NCI-H2107 (cell line): Measurements from ENCODE around the gene SLIT3.

Source experiments
- DNase-seq: peaks from one replicate; lab custom pipeline; 2025; lab: John Stamatoyannopoulos, UW

Gene SLIT3

DNA sequence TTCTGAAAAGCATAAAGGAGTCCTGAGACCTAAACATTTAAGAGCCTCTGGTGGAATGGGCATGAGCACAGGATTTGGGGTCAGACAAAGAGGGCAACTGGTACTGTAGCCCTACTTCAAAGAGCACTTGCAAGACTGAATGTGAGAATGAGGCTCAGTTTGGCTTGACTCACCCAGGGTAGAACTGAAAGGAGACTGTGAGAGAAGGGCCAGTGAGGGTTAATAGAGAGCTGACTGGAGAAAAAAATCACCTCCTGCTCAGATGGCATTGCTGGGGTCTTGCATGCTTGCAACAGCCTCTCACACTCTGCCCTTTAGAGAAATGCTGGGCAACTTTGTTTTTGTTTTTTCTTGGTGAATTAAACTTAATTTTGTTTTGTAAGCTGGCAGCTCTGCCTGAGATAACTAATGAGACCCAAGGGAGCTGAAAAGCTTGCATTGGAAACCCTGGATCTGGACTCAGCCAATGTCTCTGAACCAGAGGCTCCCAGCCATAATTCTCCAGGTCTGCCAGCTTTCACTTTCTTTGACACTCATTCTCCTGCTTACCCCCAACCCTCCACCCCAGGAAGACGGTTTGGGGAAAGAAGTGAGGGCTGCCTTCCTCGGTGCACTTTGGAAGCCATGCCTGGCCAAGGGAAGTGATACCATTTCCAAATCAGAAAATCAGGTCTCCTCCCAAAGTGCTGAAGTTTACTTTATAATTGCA is 560.7 kb downstream of the SLIT3 start:
- no peak for DNase-seq

GRCh38 chr5:168737066-168737465 is 563.9 kb downstream of the SLIT3 start:
- no peak for DNase-seq

- DNase-seq, result no peak
Observed at GRCh38 chr5:168736281-168736831, 564.6 kb downstream of the SLIT3 start.

DNA sequence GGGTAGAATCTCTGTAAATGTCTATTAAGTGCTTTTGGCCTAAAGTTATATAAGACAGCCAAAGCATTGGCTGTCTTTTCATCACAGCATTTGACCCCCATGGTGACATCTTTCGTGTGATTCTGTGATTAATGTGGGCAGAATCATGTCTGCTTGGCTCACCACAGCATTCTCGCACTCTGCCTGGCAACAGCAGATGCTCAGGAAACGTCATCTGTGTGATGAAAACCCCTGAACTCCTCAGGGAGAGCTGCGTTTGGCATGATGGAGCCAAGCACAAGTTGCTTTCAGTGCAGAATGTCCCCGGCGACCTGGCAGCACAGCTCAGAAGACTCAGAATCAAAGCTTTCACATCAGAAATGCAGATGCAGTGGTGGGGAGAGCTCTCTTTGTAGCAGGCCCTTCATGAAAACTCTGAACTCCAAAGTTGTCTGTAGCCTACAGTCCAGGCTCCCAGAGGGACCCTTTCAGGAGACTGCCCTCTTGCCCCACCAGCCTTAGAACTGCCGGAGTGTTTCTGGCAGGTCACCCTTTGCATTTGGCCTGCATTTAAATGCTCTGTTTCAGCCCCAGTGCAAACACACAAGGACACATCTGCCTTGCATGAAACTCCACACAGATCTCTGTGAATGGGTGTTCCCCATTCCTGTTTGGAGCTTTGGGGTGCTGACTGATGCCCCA is 566.2 kb downstream of the SLIT3 start:
- DNase-seq, result no peak

DNA sequence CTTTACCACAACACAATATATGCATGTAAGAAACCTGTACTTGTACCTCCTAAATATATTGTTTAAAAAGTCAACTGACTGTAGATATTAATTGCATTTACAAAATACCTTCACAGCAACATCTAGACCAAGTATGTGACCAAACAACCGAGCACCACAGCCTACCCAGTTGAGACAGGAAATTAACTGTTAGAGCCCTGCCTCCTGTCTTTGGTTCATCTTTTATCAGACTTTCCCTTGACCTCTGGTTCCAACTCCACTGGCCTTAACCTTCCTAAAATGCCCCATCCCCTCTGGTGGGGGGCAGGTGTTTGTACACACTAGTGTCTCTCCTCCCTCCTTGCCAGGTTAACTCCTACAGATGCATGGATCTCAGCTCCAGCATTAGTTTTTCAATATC is 566.8 kb downstream of the SLIT3 start:
- DNase-seq, result no peak

DNA sequence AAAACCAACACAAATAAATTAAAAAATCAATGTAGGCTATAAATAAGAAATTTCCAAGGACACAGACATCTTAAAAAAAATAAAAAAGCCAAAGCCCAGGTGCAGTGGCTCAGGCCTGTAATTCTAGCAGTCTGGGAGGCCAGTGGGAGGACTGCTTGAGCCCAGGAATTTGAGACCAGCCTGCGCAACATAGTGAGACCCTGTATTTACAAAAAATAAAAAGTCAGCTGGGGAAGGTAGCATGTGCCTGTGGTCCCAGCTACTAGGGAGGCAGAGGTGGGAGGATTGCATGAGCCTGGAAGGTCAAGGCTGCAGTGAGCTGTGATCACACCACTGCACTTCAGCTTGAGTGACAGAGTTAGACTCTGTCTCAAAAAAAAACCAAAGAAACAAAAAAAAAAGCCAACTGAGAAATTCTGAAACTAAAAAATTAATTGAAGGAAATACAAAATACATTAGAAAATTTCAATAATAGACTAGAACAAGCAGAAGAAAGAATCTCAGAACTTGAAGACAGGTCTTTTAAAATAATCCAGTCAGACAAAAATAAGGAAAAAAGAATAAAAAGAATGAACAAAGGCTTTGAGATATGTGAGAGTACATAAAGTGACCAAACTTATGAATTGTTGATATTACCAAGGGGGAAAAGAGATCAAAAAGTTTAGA is 572.3 kb downstream of the SLIT3 start:
- no peak for DNase-seq

GRCh38 chr5:168727547-168727946 is 573.4 kb downstream of the SLIT3 start:
- no peak for DNase-seq

GRCh38 chr5:168726342-168726741 is 574.6 kb downstream of the SLIT3 start:
- no peak for DNase-seq

DNA sequence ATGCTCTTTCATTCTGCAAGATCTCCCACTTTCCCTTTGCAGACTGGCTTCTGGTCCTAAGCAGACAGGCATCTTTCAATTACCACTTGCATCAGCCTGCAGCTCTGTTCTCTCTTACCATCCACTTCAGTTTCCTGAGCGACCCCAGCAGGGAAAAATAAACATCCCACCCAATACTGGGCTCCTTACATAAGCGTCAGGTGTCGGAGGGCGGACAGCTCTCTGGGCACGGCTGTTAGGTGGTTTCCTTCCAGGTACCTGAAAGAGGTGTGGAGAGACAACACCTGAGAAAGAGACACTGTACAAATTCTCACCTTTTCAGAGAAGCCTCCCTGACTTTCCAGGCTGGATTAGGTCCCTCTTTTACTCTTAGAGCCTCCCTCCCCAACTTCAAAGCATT is 576.7 kb downstream of the SLIT3 start:
- DNase-seq, result no peak

DNA sequence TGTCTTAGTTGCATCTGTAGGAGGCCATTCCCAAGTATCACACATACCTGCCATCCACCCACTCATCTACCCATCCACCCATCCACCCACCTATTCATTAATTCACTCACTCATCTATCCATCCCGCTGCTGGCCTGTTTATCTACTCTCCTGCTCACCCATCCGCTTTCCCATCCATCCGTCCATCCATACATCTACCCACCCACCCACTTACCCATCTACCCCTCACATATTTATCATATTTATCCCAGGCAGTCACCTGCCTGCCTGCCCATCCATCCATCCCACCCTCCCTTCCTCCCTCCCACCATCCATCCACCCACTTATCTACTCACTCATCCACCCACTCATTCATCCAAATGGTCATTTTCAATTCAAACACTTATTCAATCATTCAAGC is 577.9 kb downstream of the SLIT3 start:
- DNase-seq, result no peak

DNA sequence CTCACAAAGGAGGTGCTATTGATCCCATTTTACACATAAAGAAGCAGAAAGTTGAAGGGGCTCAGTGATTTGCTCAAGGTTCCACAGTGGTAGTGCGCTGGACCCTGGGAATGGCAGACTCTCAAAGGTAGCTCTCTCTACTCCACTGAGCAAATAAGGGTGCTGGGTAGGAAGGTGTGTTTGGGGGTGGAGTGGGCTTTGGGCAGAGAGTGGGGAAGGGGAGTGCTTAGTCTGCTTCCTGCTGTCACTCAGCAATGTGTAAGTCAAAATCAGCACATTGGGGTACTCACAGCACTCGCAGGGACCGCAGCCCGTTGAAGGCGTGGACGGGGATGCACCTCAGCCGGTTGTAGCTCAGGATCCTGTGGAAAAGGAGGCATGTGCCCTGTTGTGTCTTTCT is 579.0 kb downstream of the SLIT3 start:
- DNase-seq, result no peak

GRCh38 chr5:168721002-168721753 is 579.8 kb downstream of the SLIT3 start:
- DNase-seq, result no peak

GRCh38 chr5:168720575-168720974 is 580.4 kb downstream of the SLIT3 start:
- no peak for DNase-seq

- DNase-seq, result no peak
Observed at GRCh38 chr5:168714046-168714445, 586.9 kb downstream of the SLIT3 start.

DNA sequence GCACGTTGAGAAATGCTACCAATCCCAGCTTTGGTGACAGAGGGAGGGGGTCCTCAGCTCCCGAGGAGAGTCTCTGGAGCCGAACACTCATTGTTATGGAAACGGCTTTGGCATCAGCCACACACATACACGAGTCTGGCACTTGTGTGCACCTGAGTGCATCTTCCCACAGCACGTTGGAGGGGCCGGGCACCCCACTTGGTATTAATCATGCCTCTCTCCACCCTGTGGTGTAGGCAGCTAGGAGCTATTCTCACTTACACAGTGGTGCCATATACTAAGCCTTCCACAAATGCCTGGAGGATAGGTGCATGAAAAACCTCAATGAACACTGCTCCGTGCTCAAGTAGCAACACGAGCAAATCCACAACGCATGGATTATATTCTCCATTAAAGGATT is 587.9 kb downstream of the SLIT3 start:
- DNase-seq, result no peak

GRCh38 chr5:168712280-168712924 is 588.5 kb downstream of the SLIT3 start:
- DNase-seq, result no peak

DNA sequence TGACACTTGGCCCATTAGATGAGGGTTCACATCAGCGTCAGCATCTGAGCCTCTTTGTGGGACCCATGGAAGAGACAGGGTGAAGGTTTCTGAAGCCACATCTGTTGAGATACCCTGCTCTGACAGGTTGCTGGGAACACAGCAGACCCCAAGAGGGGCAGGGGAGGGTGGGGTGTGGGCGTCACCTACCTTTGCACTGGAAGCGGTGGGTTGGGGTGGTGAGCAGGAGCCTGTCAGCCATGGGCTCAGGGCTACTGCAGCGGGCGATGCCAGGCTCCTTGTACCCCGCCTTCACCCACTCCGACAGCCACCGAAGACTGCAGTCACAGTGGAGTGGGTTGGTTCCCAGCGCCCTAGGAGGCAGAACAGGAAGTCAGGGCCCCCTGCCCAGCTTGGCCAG is 590.2 kb downstream of the SLIT3 start:
- DNase-seq, result no peak

DNA sequence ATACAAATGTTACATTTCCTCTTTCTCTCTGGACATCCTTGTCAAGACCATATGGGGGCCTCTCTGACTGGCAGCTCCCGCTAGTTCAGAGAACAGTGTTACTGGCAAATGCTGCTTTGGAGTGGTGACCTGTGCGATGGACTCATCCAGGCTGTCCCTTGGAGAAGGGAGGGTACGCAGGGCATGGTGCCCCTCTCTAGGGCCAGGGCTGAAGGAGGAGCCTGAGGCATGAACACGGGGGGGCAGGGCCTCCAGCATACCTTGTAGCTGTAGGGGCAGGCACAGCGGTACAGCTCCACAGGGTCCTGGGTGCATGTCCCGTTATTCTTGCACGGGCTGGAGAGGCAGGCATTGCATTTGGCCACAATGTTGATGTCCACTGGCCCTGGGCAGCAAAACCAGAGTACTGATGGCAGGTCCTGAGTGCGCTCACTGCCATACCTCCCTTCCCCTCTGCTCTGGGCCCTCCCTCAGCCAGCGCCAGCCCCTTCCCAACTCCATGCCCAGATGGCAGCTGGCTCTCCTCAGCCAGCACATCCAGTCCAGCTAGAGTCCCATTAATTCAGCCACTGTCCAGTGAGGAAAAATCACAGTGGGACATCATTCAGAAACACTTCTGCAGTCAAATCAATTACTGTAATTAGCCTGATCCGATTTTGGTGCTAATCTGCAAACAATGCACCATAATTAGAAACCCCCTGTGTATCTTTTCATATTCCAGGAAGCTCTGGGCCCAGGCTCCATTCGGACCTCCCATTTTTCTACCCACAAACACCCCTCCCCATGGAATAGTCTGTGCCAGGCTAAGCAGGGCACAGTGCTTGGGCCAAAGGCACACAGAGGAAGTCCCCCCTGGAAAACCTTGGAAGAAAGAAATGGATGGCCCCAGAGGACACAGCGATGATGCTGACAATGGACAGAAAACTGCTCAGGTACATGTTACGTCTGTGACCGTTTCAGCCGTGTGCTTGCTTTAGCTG is 592.9 kb downstream of the SLIT3 start:
- DNase-seq, result no peak

DNA sequence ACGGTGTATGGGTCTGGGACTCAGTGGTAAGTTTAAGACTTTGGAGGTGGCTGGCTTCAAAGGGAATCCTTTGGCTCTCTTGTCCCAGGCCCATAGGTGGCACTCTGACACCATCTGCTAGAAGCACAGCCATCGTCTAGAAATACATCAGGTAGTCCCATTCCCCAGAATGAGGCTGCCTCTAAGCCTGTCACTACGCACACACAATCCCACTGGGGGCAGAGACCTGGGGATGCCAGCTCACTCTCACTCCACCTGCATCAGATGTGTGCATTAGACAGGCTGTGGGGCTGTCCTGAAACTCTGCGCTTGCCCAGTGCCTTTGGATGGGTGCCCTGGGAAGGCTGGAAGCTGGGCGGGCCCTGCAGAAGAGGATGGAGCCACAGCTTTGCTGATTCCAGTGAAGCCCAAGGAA is 594.3 kb downstream of the SLIT3 start:
- no peak for DNase-seq

- DNase-seq, result no peak
Observed at GRCh38 chr5:168705321-168705720, 595.6 kb downstream of the SLIT3 start.

DNA sequence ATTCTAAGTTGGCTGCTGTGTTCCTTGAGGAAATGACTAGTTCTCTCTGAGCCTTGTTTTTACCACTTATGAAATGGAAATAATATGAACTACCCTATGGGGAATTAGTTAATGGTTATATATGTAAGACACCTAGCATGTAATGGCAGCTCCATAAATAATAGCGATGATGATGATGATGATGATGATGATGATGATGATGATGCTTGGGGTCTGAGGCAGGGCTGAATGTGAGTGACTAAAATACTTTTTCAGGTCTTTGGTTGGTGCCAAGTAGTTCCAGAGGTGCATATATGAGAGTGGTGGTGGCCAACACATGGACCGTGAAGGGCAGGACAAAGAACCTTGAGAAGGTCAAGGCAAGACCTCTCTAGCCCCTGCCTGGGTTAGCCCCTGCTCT is 598.4 kb downstream of the SLIT3 start:
- no peak for DNase-seq
